ENCODE measurements around the gene USP32.

- TF ChIP-seq POLR2A (IDR thresholded peaks at IDR 0.05): no peak
- no peak for TF ChIP-seq CTCF (IDR thresholded peaks at IDR 0.05)
- TF ChIP-seq EP300 (IDR thresholded peaks at IDR 0.05; ENCODE audit: low read depth): no peak
Observed at GRCh38 chr17:60169921-60170817, 221.8 kb downstream of the USP32 start.
